DOHH2 (cell line): ENCODE measurements around the gene PDE3B.
"Not testable (repeated sequence)": the region's sequence is repeated elsewhere in the genome, so short reads cannot be mapped to it uniquely, and the experiment has no call there.

Experiments used
- H3F3A ChIP-seq: fragments of 200-600 bp; sonication (generic), shearing (Covaris generic); 2 replicates; pipeline ENCODE4 v1.6.0; 2016; ENCODE audit warnings: antibody characterized with exemption, mild to moderate bottlenecking; ENCODE audit not compliant: control insufficient read depth, insufficient read depth
- H3K27ac ChIP-seq: fragments of 200-600 bp; sonication (generic); 2 replicates; pipeline ENCODE4 v1.5.1; 2014; ENCODE audit warnings: low read depth, mild to moderate bottlenecking, low read length, moderate library complexity
- H3K27me3 ChIP-seq: fragments of 200-600 bp; sonication (generic); 2 replicates; pipeline ENCODE4 v1.6.1; 2014; ENCODE audit warnings: mild to moderate bottlenecking, low read length, mixed read lengths; ENCODE audit not compliant: control insufficient read depth
- H3K36me3 ChIP-seq: fragments of 200-600 bp; sonication (generic); 2 replicates; pipeline ENCODE4 v1.6.1; 2014; ENCODE audit warnings: mild to moderate bottlenecking, low read length, moderate library complexity, mixed read lengths; ENCODE audit not compliant: control insufficient read depth
- H3K4me1 ChIP-seq: fragments of 200-600 bp; sonication (generic); 2 replicates; pipeline ENCODE4 v1.6.1; 2014; ENCODE audit warnings: mild to moderate bottlenecking, low read length, mixed read lengths; ENCODE audit not compliant: control insufficient read depth
- H3K4me2 ChIP-seq: fragments of 200-600 bp; sonication (generic); 2 replicates; pipeline ENCODE4 v1.6.0; 2014; ENCODE audit warnings: mild to moderate bottlenecking, low read length, moderate library complexity
- H3K4me3 ChIP-seq: fragments of 200-600 bp; sonication (generic); 2 replicates; pipeline ENCODE4 v1.5.1; 2014; ENCODE audit warnings: mild to moderate bottlenecking, low read length, mixed read lengths
- H3K79me2 ChIP-seq: fragments of 200-600 bp; sonication (generic); 2 replicates; pipeline ENCODE4 v1.6.1; 2014; ENCODE audit warnings: mild to moderate bottlenecking, low read length, mixed read lengths; ENCODE audit not compliant: control insufficient read depth
- H3K9me2 ChIP-seq: fragments of 200-600 bp; sonication (generic); replicated peaks from 2 replicates; pipeline ENCODE4 v1.6.1; 2014; ENCODE audit warnings: mild to moderate bottlenecking, low read length, mixed read lengths; ENCODE audit not compliant: control insufficient read depth
- H3K9me3 ChIP-seq: fragments of 200-600 bp; sonication (generic); 2 replicates; pipeline ENCODE4 v1.6.1; 2014; ENCODE audit warnings: antibody characterized with exemption, low read length, mixed read lengths; ENCODE audit not compliant: control insufficient read depth, insufficient read depth
- H4K20me1 ChIP-seq: fragments of 200-600 bp; sonication (generic); 2 replicates; pipeline ENCODE4 v1.6.0; 2014; ENCODE audit warnings: low read depth, mild to moderate bottlenecking, antibody characterized with exemption, low read length, moderate library complexity; ENCODE audit not compliant: control insufficient read depth, insufficient read depth
- CTCF ChIP-seq: fragments of 200-600 bp; sonication (generic); IDR thresholded peaks from one replicate; pipeline ENCODE4 v1.5.1; 2014; ENCODE audit warnings: antibody characterized with exemption, mild to moderate bottlenecking, low read depth, low read length; ENCODE audit not compliant: poor library complexity, severe bottlenecking
- EZH2phosphoT487 ChIP-seq: fragments of 200-600 bp; sonication (generic); IDR thresholded peaks from 2 replicates; pipeline ENCODE4 v1.6.1; 2017; ENCODE audit warnings: borderline replicate concordance, mild to moderate bottlenecking, antibody characterized with exemption, low read length, moderate library complexity, mixed read lengths

Gene PDE3B

GRCh38 chr11:14643697-14644225 is at the start of gene PDE3B:
TSS of gene PDE3B (plus strand) at chr11:14643804. CDS start at chr11:14644076, 272 bp downstream.
- no peaks in the 10 kb centered on the region for H3K79me2 ChIP-seq
- no peak within 1 kb of the TSS for H3K27ac ChIP-seq
- H3F3A ChIP-seq: no peaks in the 10 kb centered on the region
- H3K27me3 ChIP-seq: peaks cover 38% of the 10 kb centered on the region
- TF ChIP-seq CTCF: no peak
- TF ChIP-seq EZH2phosphoT487: no peak
- H3K4me1 ChIP-seq: peaks cover 9% of the 10 kb centered on the region
- peak within 1 kb of the TSS; percentile 76 for H3K4me2 ChIP-seq
- H4K20me1 ChIP-seq: no peaks in the 10 kb centered on the region
- no peaks in the 10 kb centered on the region for H3K36me3 ChIP-seq
- no peaks in the 10 kb centered on the region for H3K9me2 ChIP-seq
- peak within 1 kb of the TSS; percentile 79 for H3K4me3 ChIP-seq
- no peaks in the 10 kb centered on the region for H3K9me3 ChIP-seq

GRCh38 chr11:14595261-14595660 is 48.3 kb upstream of the PDE3B start:
- H3K9me3 ChIP-seq, H3K4me3 ChIP-seq, H4K20me1 ChIP-seq, H3K9me2 ChIP-seq, H3F3A ChIP-seq, H3K36me3 ChIP-seq, H3K27ac ChIP-seq, H3K27me3 ChIP-seq, H3K4me1 ChIP-seq, H3K4me2 ChIP-seq, H3K79me2 ChIP-seq: not testable (repeated sequence)

GRCh38 chr11:14607713-14608112 is 35.9 kb upstream of the PDE3B start:
- no peak overlapping the region for H3K27ac ChIP-seq
- no peaks in the 10 kb centered on the region for H3K79me2 ChIP-seq
- H3K4me3 ChIP-seq: no peak overlapping the region
- H3K4me1 ChIP-seq: no peaks in the 10 kb centered on the region
- H3K27me3 ChIP-seq: no peaks in the 10 kb centered on the region
- no peaks in the 10 kb centered on the region; the same call in 1 of the 2 replicates for H3K9me3 ChIP-seq
- TF ChIP-seq CTCF (no peak), EZH2phosphoT487 (no peak)
- H3F3A ChIP-seq: no peaks in the 10 kb centered on the region
- H3K36me3 ChIP-seq: no peaks in the 10 kb centered on the region
- H3K4me2 ChIP-seq: no peak overlapping the region
- H3K9me2 ChIP-seq: no peaks in the 10 kb centered on the region
- H4K20me1 ChIP-seq: no peaks in the 10 kb centered on the region

GRCh38 chr11:14609902-14610301 is 33.7 kb upstream of the PDE3B start:
- H4K20me1 ChIP-seq: no peaks in the 10 kb centered on the region
- H3K4me2 ChIP-seq: no peak overlapping the region
- no peaks in the 10 kb centered on the region for H3F3A ChIP-seq
- no peaks in the 10 kb centered on the region for H3K9me2 ChIP-seq
- H3K27ac ChIP-seq: no peak overlapping the region
- H3K27me3 ChIP-seq: no peaks in the 10 kb centered on the region
- H3K4me3 ChIP-seq: no peak overlapping the region
- H3K9me3 ChIP-seq: no peaks in the 10 kb centered on the region; the same call in 1 of the 2 replicates
- H3K4me1 ChIP-seq: no peaks in the 10 kb centered on the region
- H3K79me2 ChIP-seq: no peaks in the 10 kb centered on the region
- no peaks in the 10 kb centered on the region for H3K36me3 ChIP-seq
- TF ChIP-seq CTCF: no peak
- no peak for TF ChIP-seq EZH2phosphoT487
